K562 (cell line): Measurements from ENCODE around the gene PRKG1. TPM values are rescaled to one million over a fixed set of nuclear protein-coding genes. Genes with fewer than 3 reads are reported as not detected.

Experiments
- ATAC-seq: fragments of 200-7000 bp; cut with Tn5 transposase; 3 replicates; pipeline ENCODE4 v1.9.1; 2020; ENCODE audit warnings: moderate library complexity
- BruUV-seq: library from RNA; stranded (reverse); fragments of 400-500 nt; replicated peaks from 2 replicates; lab custom pipeline; 2021; lab: Mats Ljungman, UMichigan
- CTCF ChIA-PET: fragments of 300-600 bp; formaldehyde crosslinking; extraction: SDS; loops from one replicate; lab custom pipeline; 2021; ENCODE audit warnings: low intra/inter-chr PET ratio; lab: Yijun Ruan, JAX
- POLR2A ChIA-PET: fragments of 300-600, 350-650 bp; sonication (Branson Sonifier 250); formaldehyde crosslinking; extraction: SDS; loops from one replicate; lab custom pipeline; 2021; ENCODE audit warnings: antibody characterized with exemption, inconsistent platforms; lab: Yijun Ruan, JAX
- DNase-seq, 4 experiments: peaks; one replicate each; pipeline versions ENCODE4 v3.0.0 to v3.0.0-alpha.2; 2011 to 2018; ENCODE audit warnings: low spot score in 3 of 4, mixed read lengths in 3 of 4; ENCODE audit errors: extremely low read depth in 1 of 4
- FAIRE-seq: peaks from 2 replicates; lab custom pipeline; 2011; peaks lifted over from hg19 to GRCh38; lab: Jason Lieb, UNC
- H2AFZ ChIP-seq: 2 replicates; pipeline ENCODE4 v1.6.0; 2011; ENCODE audit warnings: low read depth, low read length, control low read depth, inconsistent platforms
- H3K27ac ChIP-seq: fragments of 200-600 bp; 3 replicates; pipeline ENCODE4 v1.8.0; 2011; ENCODE audit warnings: low read depth, mild to moderate bottlenecking, control low read depth, inconsistent platforms, low read length, moderate library complexity, mixed read lengths; ENCODE audit errors: extremely low read depth
- H3K27me3 ChIP-seq, 2 experiments: fragments of 300-600 bp in 1 of 2; 2 replicates in 1 of 2; 3 replicates in 1 of 2; pipeline versions ENCODE4 v1.6.0 to v1.8.0; 2011; ENCODE audit warnings: inconsistent platforms in 2 of 2, low read length in 2 of 2, mild to moderate bottlenecking in 1 of 2, mixed read lengths in 1 of 2, moderate library complexity in 1 of 2; ENCODE audit not compliant: control insufficient read depth in 2 of 2, insufficient read depth in 2 of 2
- H3K36me3 ChIP-seq: fragments of 300-600 bp; 3 replicates; pipeline ENCODE4 v1.8.0; 2011; ENCODE audit warnings: mild to moderate bottlenecking, low read length, inconsistent platforms; ENCODE audit not compliant: control insufficient read depth, insufficient read depth
- H3K4me1 ChIP-seq, 2 experiments: fragments of 200-600 bp in 1 of 2; replicated peaks in 1 of 2; 2 replicates in 1 of 2; 3 replicates in 1 of 2; pipeline versions ENCODE4 v1.5.1 to v1.8.0; 2011; ENCODE audit warnings: inconsistent platforms in 2 of 2, low read length in 2 of 2, mild to moderate bottlenecking in 1 of 2, mixed read lengths in 1 of 2, moderate library complexity in 1 of 2; ENCODE audit not compliant: control insufficient read depth in 2 of 2, insufficient read depth in 2 of 2
- H3K4me2 ChIP-seq: 2 replicates; pipeline ENCODE4 v1.6.1; 2011; ENCODE audit warnings: low read length, control low read depth, inconsistent platforms, mixed read lengths; ENCODE audit not compliant: insufficient read depth
- H3K4me3 ChIP-seq: fragments of 200-600 bp; sonication (generic), shearing (Covaris generic); 2 replicates; pipeline ENCODE4 v1.5.1; 2016; ENCODE audit warnings: control low read depth, inconsistent platforms
- H3K79me2 ChIP-seq: fragments of 200-600 bp; 3 replicates; pipeline ENCODE4 v1.8.0; 2011; ENCODE audit warnings: low read length, inconsistent platforms; ENCODE audit not compliant: control insufficient read depth, insufficient read depth
- H3K9ac ChIP-seq, 2 experiments: 2 replicates each; pipeline versions ENCODE4 v1.6.0 to v1.6.1; 2011; ENCODE audit warnings: low read depth in 2 of 2, low read length in 2 of 2, control low read depth in 1 of 2, inconsistent platforms in 1 of 2, mild to moderate bottlenecking in 1 of 2, mixed read lengths in 1 of 2; ENCODE audit not compliant: insufficient read depth in 1 of 2
- H3K9me1 ChIP-seq: one replicate; pipeline ENCODE4 v1.6.0; 2011; ENCODE audit warnings: inconsistent platforms, mild to moderate bottlenecking, low read length, moderate library complexity; ENCODE audit not compliant: control insufficient read depth, insufficient read depth
- H3K9me3 ChIP-seq: replicated peaks from 2 replicates; pipeline ENCODE4 v1.5.1; 2011; ENCODE audit warnings: low read depth, low read length, inconsistent platforms; ENCODE audit not compliant: control insufficient read depth, insufficient read depth
- H4K20me1 ChIP-seq: replicated peaks from 2 replicates; pipeline ENCODE4 v1.6.1; 2011; ENCODE audit warnings: low read length, inconsistent platforms, mixed read lengths; ENCODE audit not compliant: control insufficient read depth, insufficient read depth
- CBFA2T3 ChIP-seq: fragments of 450-650 bp; IDR thresholded peaks from 2 replicates; pipeline ENCODE4 v1.6.1; 2017
- CREB1 ChIP-seq, 2 experiments: sonication (generic) in 1 of 2; formaldehyde crosslinking in 1 of 2; IDR thresholded peaks; 2 replicates each; pipeline versions ENCODE4 v1.6.1 to v1.8.0; 2012 to 2022; ENCODE audit warnings: inconsistent platforms in 1 of 2, mild to moderate bottlenecking in 1 of 2, missing genetic modification reagents in 1 of 2, moderate library complexity in 1 of 2
- CTCFL ChIP-seq: IDR thresholded peaks from 2 replicates; pipeline ENCODE4 v1.6.1; 2011; ENCODE audit warnings: borderline replicate concordance, low read depth, mild to moderate bottlenecking, moderate library complexity, low read length; ENCODE audit not compliant: insufficient read depth, poor library complexity, severe bottlenecking
- DNMT1 ChIP-seq: fragments of 450-650 bp; IDR thresholded peaks from 2 replicates; pipeline ENCODE4 v1.6.1; 2016; ENCODE audit warnings: antibody characterized with exemption, mild to moderate bottlenecking
- E2F5 ChIP-seq: sonication (generic); formaldehyde crosslinking; IDR thresholded peaks from 2 replicates; pipeline ENCODE4 v1.8.0; 2022; ENCODE audit warnings: mild to moderate bottlenecking, missing genetic modification reagents
- ESRRA ChIP-seq: fragments of 450-650 bp; IDR thresholded peaks from 2 replicates; pipeline ENCODE4 v1.6.1; 2014; ENCODE audit warnings: low read depth, mild to moderate bottlenecking, moderate library complexity, borderline replicate concordance
- GABPB1 ChIP-seq: sonication (generic); formaldehyde crosslinking; IDR thresholded peaks from 2 replicates; pipeline ENCODE4 v1.8.0; 2022; ENCODE audit warnings: mild to moderate bottlenecking, missing genetic modification reagents
- HDAC1 ChIP-seq, 2 experiments: fragments of 450-650 bp; IDR thresholded peaks; 2 replicates each; pipeline ENCODE4 v1.6.1; 2016 to 2017; ENCODE audit warnings: inconsistent platforms in 1 of 2, mild to moderate bottlenecking in 1 of 2, moderate library complexity in 1 of 2
- HIVEP1 ChIP-seq: fragments of 250-450 bp; sonication (Bioruptor Pico); IDR thresholded peaks from 2 replicates; pipeline ENCODE4 v1.4.0; 2020; ENCODE audit warnings: mild to moderate bottlenecking
- HNRNPK ChIP-seq: fragments of 200-400 bp; formaldehyde crosslinking; IDR thresholded peaks from one replicate; pipeline ENCODE4 v1.6.1; 2018; ENCODE audit warnings: mild to moderate bottlenecking, low read depth, low read length; ENCODE audit not compliant: poor library complexity, severe bottlenecking
- IRF1 ChIP-seq: sonication (generic); formaldehyde crosslinking; IDR thresholded peaks from 2 replicates; pipeline ENCODE4 v1.8.0; 2022; ENCODE audit warnings: missing genetic modification reagents, mild to moderate bottlenecking, borderline replicate concordance
- SP1 ChIP-seq: sonication (generic); formaldehyde crosslinking; IDR thresholded peaks from 2 replicates; pipeline ENCODE4 v1.8.1; 2022; ENCODE audit warnings: mild to moderate bottlenecking, missing genetic modification reagents
- TARDBP ChIP-seq: fragments of 450-650 bp; IDR thresholded peaks from 2 replicates; pipeline ENCODE4 v1.6.1; 2016
- WGBS: fragments of 100-300 bp; shearing (Covaris generic); methylation state at CpG from one replicate; pipeline ENCODE4 v1.1.6; 2016; ENCODE audit warnings: low coverage, mixed read lengths; ENCODE audit not compliant: insufficient coverage; ENCODE audit errors: missing lambda C conversion rate; 5-methylcytosine and 5-hydroxymethylcytosine counted together
- in situ Hi-C: fragments of 300-500 bp; cut with MboI; formaldehyde crosslinking; loops from 4 replicates; pipeline ENCODE4 v1.15.0; 2018; ENCODE audit warnings: inconsistent platforms, mixed read lengths
- intact Hi-C: fragments of 100-400 bp; cut with micrococcal nuclease; formaldehyde crosslinking; loops from 2 replicates; pipeline ENCODE4 v1.14.2; 2022
- polyA plus RNA-seq, 8 experiments: library from polyadenylated mRNA; depleted of rRNA in 4 of 8; stranded (reverse) in 5 of 8; unstranded in 3 of 8; fragments of >200 nt; fragmentation: Nextera tagmentation in 2 of 8; fragmentation: Illumina TruSeq in 1 of 8; extraction: Ambion mirVana in 2 of 8; extraction: Trizol in 1 of 8; gene quantifications; 2 replicates each; pipeline versions ENCODE4 v1.2.1 to v1.2.3, GENCODE V29; 2011 to 2014; ENCODE audit warnings: inconsistent platforms in 1 of 8, missing spikeins in 1 of 8
- total RNA-seq, 7 experiments: library from RNA; depleted of rRNA in 6 of 7; stranded (reverse); fragments of >200 nt in 6 of 7; fragmentation: Illumina TruSeq in 2 of 7; extraction: Trizol in 2 of 7; gene quantifications; 2 replicates each; pipeline versions ENCODE4 v1.2.1 to v1.2.3, GENCODE V29; 2011 to 2021; ENCODE audit warnings: low replicate concordance in 1 of 7
- TF ChIP-seq, protein P1 (sequence below): fragments of 450-650 bp; IDR thresholded peaks from 2 replicates; pipeline ENCODE4 v1.6.1; 2018; ENCODE audit not compliant: partially characterized antibody

PRKG1 gene
- total and polyA plus RNA-seq, 9 of the 15 experiments (the other 6 are each of a cell fraction or from before 2014, with no cell fraction given) = 0.22 TPM; not detected in 8

DNA sequence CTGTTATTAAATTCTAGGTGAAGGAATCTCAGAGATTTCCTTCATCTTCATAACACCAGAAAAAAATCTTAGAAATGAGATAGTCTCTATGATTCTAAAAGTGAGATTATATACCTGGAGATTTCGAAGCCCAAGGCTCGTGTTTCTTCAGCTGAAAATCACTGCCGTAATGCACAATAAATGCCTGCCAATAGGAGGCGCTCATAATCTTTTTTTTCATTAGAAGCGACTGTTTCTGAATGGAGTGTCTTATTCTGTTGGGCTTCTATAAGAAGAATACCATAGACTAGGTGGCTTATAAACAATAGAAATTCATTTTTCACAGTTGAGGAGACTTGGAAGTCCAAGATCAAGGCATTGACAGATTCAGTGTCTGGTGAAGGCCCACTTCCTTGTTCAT is 294.7 kb downstream of the PRKG1 start:
- no peaks in the 10 kb centered on the region for H4K20me1 ChIP-seq
- FAIRE-seq = no peak
- no peaks in the 10 kb centered on the region for H3K4me1 ChIP-seq
- no peak for DNase-seq
- H3K9me3 ChIP-seq = no peaks in the 10 kb centered on the region
- H3K27me3 ChIP-seq = no peaks in the 10 kb centered on the region
- in situ Hi-C loops = no loop called here
- H3K27ac ChIP-seq = no peak overlapping the region
- no peak overlapping the region for H2AFZ ChIP-seq
- 0% methylated on average over 5 of the region's 5 CpGs for WGBS
- no peak overlapping the region for H3K9ac ChIP-seq
- H3K79me2 ChIP-seq = no peaks in the 10 kb centered on the region
- ATAC-seq = no peak
- no peak overlapping the region for H3K4me3 ChIP-seq
- POLR2A ChIA-PET = no interaction called here
- H3K9me1 ChIP-seq = no peaks in the 10 kb centered on the region
- H3K36me3 ChIP-seq = no peaks in the 10 kb centered on the region
- no TSS peak for BruUV-seq
- intact Hi-C loops = no loop called here
- no peak overlapping the region for H3K4me2 ChIP-seq
- CTCF ChIA-PET = no interaction called here
- no peak for TF ChIP-seq GABPB1 (CRISPR knock-in tag)
- no peak for TF ChIP-seq HDAC1 (IDR thresholded peaks at IDR 0.05)
- TF ChIP-seq E2F5 (CRISPR knock-in tag) = no peak
- TF ChIP-seq TARDBP = no peak
- TF ChIP-seq ESRRA = no peak
- TF ChIP-seq CTCFL = no peak
- no peak for TF ChIP-seq DNMT1
- TF ChIP-seq IRF1 (CRISPR knock-in tag) = no peak
- TF ChIP-seq SP1 (CRISPR knock-in tag) = no peak
- no peak for TF ChIP-seq HIVEP1 (CRISPR knock-in tag)
- TF ChIP-seq, protein P1, sequence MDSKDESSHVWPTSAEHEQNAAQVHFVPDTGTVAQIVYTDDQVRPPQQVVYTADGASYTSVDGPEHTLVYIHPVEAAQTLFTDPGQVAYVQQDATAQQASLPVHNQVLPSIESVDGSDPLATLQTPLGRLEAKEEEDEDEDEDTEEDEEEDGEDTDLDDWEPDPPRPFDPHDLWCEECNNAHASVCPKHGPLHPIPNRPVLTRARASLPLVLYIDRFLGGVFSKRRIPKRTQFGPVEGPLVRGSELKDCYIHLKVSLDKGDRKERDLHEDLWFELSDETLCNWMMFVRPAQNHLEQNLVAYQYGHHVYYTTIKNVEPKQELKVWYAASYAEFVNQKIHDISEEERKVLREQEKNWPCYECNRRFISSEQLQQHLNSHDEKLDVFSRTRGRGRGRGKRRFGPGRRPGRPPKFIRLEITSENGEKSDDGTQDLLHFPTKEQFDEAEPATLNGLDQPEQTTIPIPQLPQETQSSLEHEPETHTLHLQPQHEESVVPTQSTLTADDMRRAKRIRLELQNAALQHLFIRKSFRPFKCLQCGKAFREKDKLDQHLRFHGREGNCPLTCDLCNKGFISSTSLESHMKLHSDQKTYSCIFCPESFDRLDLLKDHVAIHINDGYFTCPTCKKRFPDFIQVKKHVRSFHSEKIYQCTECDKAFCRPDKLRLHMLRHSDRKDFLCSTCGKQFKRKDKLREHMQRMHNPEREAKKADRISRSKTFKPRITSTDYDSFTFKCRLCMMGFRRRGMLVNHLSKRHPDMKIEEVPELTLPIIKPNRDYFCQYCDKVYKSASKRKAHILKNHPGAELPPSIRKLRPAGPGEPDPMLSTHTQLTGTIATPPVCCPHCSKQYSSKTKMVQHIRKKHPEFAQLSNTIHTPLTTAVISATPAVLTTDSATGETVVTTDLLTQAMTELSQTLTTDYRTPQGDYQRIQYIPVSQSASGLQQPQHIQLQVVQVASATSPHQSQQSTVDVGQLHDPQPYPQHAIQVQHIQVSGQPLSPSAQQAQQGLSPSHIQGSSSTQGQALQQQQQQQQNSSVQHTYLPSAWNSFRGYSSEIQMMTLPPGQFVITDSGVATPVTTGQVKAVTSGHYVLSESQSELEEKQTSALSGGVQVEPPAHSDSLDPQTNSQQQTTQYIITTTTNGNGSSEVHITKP = no peak
- TF ChIP-seq CBFA2T3 = no peak
- TF ChIP-seq HNRNPK = no peak
- no peak for TF ChIP-seq CREB1 (IDR thresholded peaks at IDR 0.05)
- no peak for TF ChIP-seq CREB1 (CRISPR knock-in tag; IDR thresholded peaks at IDR 0.05)
